AG04449 (cell line): ENCODE results near the gene CEACAM19.
"Not testable (repeated sequence)": the region's sequence is repeated elsewhere in the genome, so short reads cannot be mapped to it uniquely, and the experiment has no call there.

Experiments used
- CTCF ChIA-PET: fragments of 350-600 bp; formaldehyde crosslinking; extraction: SDS; loops from one replicate; lab custom pipeline; 2021; ENCODE audit warnings: antibody characterized with exemption; lab: Yijun Ruan, JAX
- POLR2A ChIA-PET: fragments of 400-600, 350-600 bp; formaldehyde crosslinking; extraction: SDS; loops from one replicate; lab custom pipeline; 2020; ENCODE audit warnings: antibody characterized with exemption, inconsistent platforms; lab: Yijun Ruan, JAX
- DNase-seq: peaks from one replicate; pipeline ENCODE4 v3.0.0-alpha.2; 2010; ENCODE audit warnings: low read depth, low spot score
- H3K4me3 ChIP-seq: 2 replicates; pipeline ENCODE4 v1.5.1; 2011; ENCODE audit warnings: low read depth, mild to moderate bottlenecking, control low read depth, low read length
- CTCF ChIP-seq: IDR thresholded peaks from one replicate; pipeline ENCODE4 v1.5.1; 2011; ENCODE audit warnings: mild to moderate bottlenecking, moderate library complexity, low read length, control low read depth, inconsistent platforms; ENCODE audit not compliant: insufficient read depth; ENCODE audit errors: missing control alignments

Gene CEACAM19

GRCh38 chr19:44707794-44708193, 36.5 kb downstream of the CEACAM19 start:
- POLR2A ChIA-PET: no interaction called here

DNA sequence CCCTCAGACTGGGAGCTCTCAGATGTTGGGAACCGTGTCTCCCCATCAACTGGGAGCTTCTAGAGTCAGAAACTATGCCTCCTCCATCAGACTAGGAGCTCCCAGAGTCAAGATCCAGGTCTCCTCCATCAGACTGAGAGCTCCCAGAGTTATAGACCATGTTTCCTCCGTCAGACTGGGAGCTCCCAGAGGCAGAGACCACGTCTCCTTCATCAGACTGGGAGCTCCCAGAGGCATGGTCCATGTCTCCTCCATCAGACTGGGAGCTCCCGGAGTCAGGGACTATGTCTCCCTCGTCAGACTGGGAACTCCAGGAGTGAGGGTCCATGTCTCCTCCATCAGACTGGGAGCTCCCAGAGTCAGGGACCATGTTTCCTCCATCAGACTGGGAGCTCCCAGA, 37.7 kb downstream of the CEACAM19 start:
- ChIA-PET CTCF (interaction anchor here (0.9 to 2.2 kb wide), 6 partner anchors 9 to 75 kb away, joined by 3 to 15 read pairs (median 4); no protein-coding TSS in a partner anchor), POLR2A (no interaction called here)
- TF ChIP-seq CTCF: no peak
- no peak overlapping the region for H3K4me3 ChIP-seq
- no peak for DNase-seq

More at GRCh38 chr19:44707794-44708193, 36.5 kb downstream of the CEACAM19 start:
- H3K4me3 ChIP-seq: no peak overlapping the region
- CTCF ChIA-PET: interaction anchor here (2.2 to 3.2 kb wide), 2 partner anchors 15 to 18 kb away, joined by 15 read pairs; no protein-coding TSS in a partner anchor
- TF ChIP-seq CTCF: no peak
- DNase-seq: no peak

GRCh38 chr19:44709434-44710266, 38.4 kb downstream of the CEACAM19 start:
- H3K4me3 ChIP-seq, DNase-seq: not testable (repeated sequence)
- CTCF ChIA-PET: interaction anchor here (0.9 to 3.9 kb wide), 7 partner anchors 8 to 74 kb away, joined by 3 to 38 read pairs (median 4); no protein-coding TSS in a partner anchor
- POLR2A ChIA-PET: interaction anchor here (0.6 kb wide), 1 partner anchor 8 kb away, joined by 5 read pairs; no protein-coding TSS in a partner anchor

DNA sequence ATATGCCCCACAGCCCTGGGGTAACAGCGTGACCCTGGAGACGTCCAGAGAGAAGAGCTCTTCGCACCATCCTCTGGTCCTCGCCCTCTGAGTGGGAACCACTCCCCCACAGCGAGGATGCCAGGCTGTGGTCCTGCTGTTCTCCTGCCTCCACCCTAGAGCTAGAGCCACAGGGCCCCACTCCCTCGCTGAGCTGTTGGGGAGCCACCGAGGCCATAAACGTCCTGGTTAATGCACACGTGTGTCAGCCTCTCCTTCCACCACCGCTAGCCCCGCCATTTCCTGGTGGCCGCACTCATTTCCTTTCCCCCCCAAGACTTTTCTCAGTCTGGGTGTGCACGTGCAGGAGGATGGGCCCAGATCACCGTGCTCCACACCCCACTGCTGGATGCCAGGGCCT, 39.2 kb downstream of the CEACAM19 start:
- no peak overlapping the region for H3K4me3 ChIP-seq
- no peak for TF ChIP-seq CTCF
- POLR2A ChIA-PET: no interaction called here
- DNase-seq: no peak
- CTCF ChIA-PET: interaction anchor here (3.9 kb wide), 1 partner anchor 13 kb away, joined by 38 read pairs; no protein-coding TSS in a partner anchor

DNA sequence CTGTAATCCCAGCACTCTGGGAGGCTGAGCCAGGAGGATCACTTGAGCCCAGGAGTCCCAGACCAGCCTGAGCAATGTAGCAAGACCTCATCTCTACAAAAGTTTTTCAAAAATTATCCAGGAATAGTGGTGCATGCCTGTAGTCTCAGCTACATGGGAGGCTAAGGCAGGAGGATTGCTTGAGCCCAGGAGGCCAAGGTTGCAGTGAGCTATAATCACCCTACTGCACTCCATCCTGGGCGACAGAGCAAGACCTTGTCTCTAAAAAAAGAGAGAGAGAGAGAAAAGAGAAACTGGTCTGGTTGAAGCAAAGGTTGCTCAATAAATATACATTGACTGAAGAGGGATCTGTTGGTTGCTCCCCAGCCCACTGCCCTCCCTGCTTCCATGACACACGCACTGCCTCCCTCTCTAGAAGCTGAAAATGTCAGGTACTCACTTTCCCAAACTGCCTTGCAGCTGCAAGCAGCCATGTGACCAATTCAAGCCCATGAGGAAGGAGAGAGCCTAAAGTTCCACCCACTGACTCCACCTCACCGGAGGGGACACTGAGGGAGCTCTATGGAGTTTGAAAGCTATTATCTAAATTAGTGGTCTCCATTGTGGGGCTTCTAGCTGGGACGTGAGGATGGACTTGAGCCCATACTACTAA, 41.7 kb downstream of the CEACAM19 start:
- DNase-seq: no peak
- ChIA-PET CTCF (interaction anchor here (0.7 to 8.6 kb wide), 6 partner anchors 11 to 142 kb away, joined by 3 to 53 read pairs (median 10); no protein-coding TSS in a partner anchor), POLR2A (interaction anchor here (0.7 kb wide), 1 partner anchor 10 kb away, joined by 3 read pairs; no protein-coding TSS in a partner anchor)
- TF ChIP-seq CTCF: no peak
- no peak overlapping the region for H3K4me3 ChIP-seq

DNA sequence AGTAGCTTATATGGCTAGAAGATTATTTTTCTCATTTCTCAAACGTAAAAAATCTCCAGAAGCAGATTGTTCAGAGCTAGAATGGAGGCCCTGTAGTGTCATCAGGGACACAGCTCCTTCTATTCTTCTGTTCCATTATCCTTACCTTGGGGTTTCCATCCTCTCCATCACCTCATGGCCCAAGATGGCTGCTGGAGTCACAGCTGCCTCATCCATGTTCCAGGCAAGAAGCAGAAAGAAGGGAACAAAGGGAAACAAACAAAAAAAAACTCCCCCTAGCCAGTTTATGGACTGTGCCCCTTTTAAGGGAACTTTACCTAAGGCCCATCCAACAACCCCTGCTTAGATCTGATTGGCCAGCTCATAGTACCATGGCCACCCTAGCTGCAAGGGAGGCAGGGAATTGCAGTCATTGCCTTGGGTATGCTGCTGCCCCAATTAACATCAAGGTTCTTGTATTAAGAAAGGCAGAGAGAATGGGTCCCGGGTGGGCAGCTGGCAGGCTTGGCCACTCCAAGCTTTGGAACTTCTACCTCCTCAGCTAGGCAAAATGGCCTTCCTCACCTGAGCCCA, 43.4 kb downstream of the CEACAM19 start:
- DNase-seq: no peak
- no peak for TF ChIP-seq CTCF
- ChIA-PET POLR2A (no interaction called here), CTCF (interaction anchor here (1.6 to 8.6 kb wide), 4 partner anchors 9 to 69 kb away, joined by 8 to 53 read pairs (median 18); no protein-coding TSS in a partner anchor)
- no peak overlapping the region for H3K4me3 ChIP-seq
